Thyroid gland (tissue), 4 donors: ENCODE measurements around the gene TOMM5. TPM values are rescaled to one million over a fixed set of nuclear protein-coding genes. Genes with fewer than 3 reads are reported as not detected.

Source experiments
- DNase-seq, 2 donors: peaks; one replicate each; pipeline ENCODE4 v3.0.0-alpha.2; 2019
- H3K27ac ChIP-seq, 3 donors: fragments of 200-600 bp; sonication (generic); 1 replicate in 2 of 3; 2 replicates in 1 of 3; pipeline ENCODE4 v1.5.1; 2016 to 2019; ENCODE audit warnings: mild to moderate bottlenecking in 1 of 3, moderate library complexity in 1 of 3
- H3K27me3 ChIP-seq: fragments of 200-600 bp; sonication (generic); one replicate; pipeline ENCODE4 v1.5.1; 2019
- H3K36me3 ChIP-seq, 2 donors: fragments of 200-600 bp; sonication (generic); one replicate each; pipeline ENCODE4 v1.5.1; 2016 to 2019
- H3K4me1 ChIP-seq, 2 donors: fragments of 200-600 bp; sonication (generic); one replicate each; pipeline ENCODE4 v1.5.1; 2017 to 2019
- H3K4me3 ChIP-seq, 3 donors: fragments of 200-600 bp; sonication (generic); replicated peaks in 1 of 3; 1 replicate in 2 of 3; 2 replicates in 1 of 3; pipeline ENCODE4 v1.5.1; 2016; ENCODE audit warnings: mild to moderate bottlenecking in 1 of 3
- H3K9me3 ChIP-seq: fragments of 200-600 bp; sonication (generic); one replicate; pipeline ENCODE4 v1.5.1; 2017
- CTCF ChIP-seq, 6 experiments: fragments of 200-600 bp in 3 of 6; fragments of 450-650 bp in 3 of 6; sonication (generic) in 3 of 6; IDR thresholded peaks; one replicate each; pipeline ENCODE4 v1.5.1; 2016 to 2019; ENCODE audit warnings: antibody characterized with exemption in 6 of 6, mild to moderate bottlenecking in 2 of 6, inconsistent platforms in 1 of 6, moderate library complexity in 1 of 6
- POLR2A ChIP-seq, 2 donors: fragments of 450-650 bp; IDR thresholded peaks; one replicate each; pipeline ENCODE4 v1.6.1; 2017; ENCODE audit warnings: antibody characterized with exemption in 2 of 2, mild to moderate bottlenecking in 2 of 2, moderate library complexity in 1 of 2
- WGBS, 2 donors: methylation state at CpG; one replicate each; pipeline ENCODE4 v1.1.5; 2017; 5-methylcytosine and 5-hydroxymethylcytosine counted together
- intact Hi-C: fragments of 100-400 bp; cut with DNase I; formaldehyde crosslinking; loops from one replicate; pipeline ENCODE4 v1.15.1; 2023
- total RNA-seq, 4 donors: library from RNA; depleted of rRNA; stranded (reverse); fragments of >200 nt; gene quantifications; one replicate each; pipeline ENCODE4 v1.2.3, GENCODE V29; 2016

Gene TOMM5
- total RNA-seq, 4 donors from 2014 or later = 56.7 to 110 (median 85.0) TPM

DNA sequence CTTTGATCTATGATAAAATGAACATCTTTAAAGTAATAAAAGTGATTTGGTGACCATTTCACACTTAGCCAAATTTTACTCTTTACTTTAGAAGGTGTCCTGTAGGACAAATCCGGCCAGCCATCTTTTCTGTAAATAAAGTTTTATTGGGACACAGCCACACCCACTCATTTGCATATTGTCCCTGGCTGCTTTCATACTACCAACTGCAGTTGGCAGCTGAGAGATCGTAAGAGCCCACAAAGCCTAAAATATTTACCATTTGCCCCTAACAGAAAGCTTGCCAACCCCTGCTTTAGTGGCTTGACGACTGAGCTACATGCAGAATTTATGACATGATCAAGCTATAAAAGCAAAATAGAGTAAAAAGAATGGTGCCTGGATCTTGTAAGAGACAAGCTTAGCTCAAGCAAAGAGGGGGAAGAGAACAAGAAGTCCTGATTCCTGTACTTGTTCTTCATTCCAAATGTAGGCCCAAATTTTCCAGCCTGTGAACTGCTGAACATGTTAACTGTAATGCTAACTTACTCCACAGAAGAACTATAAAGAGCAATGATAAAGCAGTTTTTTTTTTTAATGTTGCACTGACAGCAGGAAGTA is 8.8 kb downstream of the TOMM5 start:
- Histone ChIP-seq H3K36me3 (peaks cover 8 to 22% of the 10 kb centered on the region in 2 donors), H3K27me3 (no peaks in the 10 kb centered on the region), H3K27ac (no peak overlapping the region), H3K9me3 (no peaks in the 10 kb centered on the region), H3K4me3 (no peak overlapping the region), H3K4me1 (peaks cover 6 to 24% of the 10 kb centered on the region in 2 donors)
- WGBS, 2 donors = 95 to 99% methylated on average over 3 of the region's 3 CpGs
- TF ChIP-seq POLR2A (IDR thresholded peaks at IDR 0.05) (no peak), CTCF (IDR thresholded peaks at IDR 0.05) (no peak)
- DNase-seq = no peak
- intact Hi-C loops = loop anchor here (10.0 kb wide), 1 partner anchor 71 kb away; the partner anchor contains the start of gene FRMPD1

- WGBS, 2 donors = 66 to 70% methylated on average over 6 of the region's 6 CpGs
- H3K4me1 ChIP-seq = peaks cover 6 to 24% of the 10 kb centered on the region in 2 donors
- peak overlapping the region in 1 of 3 donors; percentile 41 for H3K27ac ChIP-seq
- H3K27me3 ChIP-seq = no peaks in the 10 kb centered on the region
- no peak overlapping the region for H3K4me3 ChIP-seq
- peaks cover 8 to 16% of the 10 kb centered on the region in 2 donors for H3K36me3 ChIP-seq
- no peak for DNase-seq
- no peak for TF ChIP-seq POLR2A (IDR thresholded peaks at IDR 0.05)
- TF ChIP-seq CTCF (IDR thresholded peaks at IDR 0.05) = peak; percentile 37 to 76 (median 67)
- no peaks in the 10 kb centered on the region for H3K9me3 ChIP-seq
- intact Hi-C loops = loop anchor here (10.0 kb wide), 1 partner anchor 72 kb away; the partner anchor contains the start of gene FRMPD1
Observed at GRCh38 chr9:37582548-37583157, 9.7 kb downstream of the TOMM5 start.

- peak; percentile 72 to 74 for DNase-seq
- peak within 1 kb of the TSS in 2 of 3 donors; percentile 68 to 70 for H3K27ac ChIP-seq
- WGBS, 2 donors = 1 to 2% methylated on average over 8 to 15 of the region's 81 CpGs
- H3K9me3 ChIP-seq = no peaks in the 10 kb centered on the region
- peaks cover 5 to 28% of the 10 kb centered on the region in 2 donors for H3K4me1 ChIP-seq
- TF ChIP-seq CTCF (IDR thresholded peaks at IDR 0.05) (peak in 1 of 6 experiments; percentile 4), POLR2A (IDR thresholded peaks at IDR 0.05) (peak in 1 of 2 donors; percentile 69)
- intact Hi-C loops = no loop called here
- no peaks in the 10 kb centered on the region for H3K36me3 ChIP-seq
- peak within 1 kb of the TSS; percentile 54 to 67 (median 57) for H3K4me3 ChIP-seq
- no peaks in the 10 kb centered on the region for H3K27me3 ChIP-seq
Observed at GRCh38 chr9:37575921-37576721, 16.3 kb downstream of the TOMM5 start, which contains the start of gene FBXO10. TSS of gene FBXO10 (minus strand) at chr9:37576380. CDS start at chr9:37541768, 34,612 bp downstream.

GRCh38 chr9:37575511-37575914 is 16.9 kb downstream of the TOMM5 start:
- intact Hi-C loops = no loop called here
- Histone ChIP-seq H3K9me3 (no peaks in the 10 kb centered on the region), H3K27me3 (no peaks in the 10 kb centered on the region), H3K27ac (peak overlapping the region in 2 of 3 donors; percentile 68 to 70), H3K4me1 (peaks cover 5 to 22% of the 10 kb centered on the region in 2 donors), H3K4me3 (peak overlapping the region; percentile 54 to 67 (median 57)), H3K36me3 (no peaks in the 10 kb centered on the region)
- WGBS, 2 donors = 7 to 11% methylated on average over 5 of the region's 5 CpGs
- TF ChIP-seq POLR2A (IDR thresholded peaks at IDR 0.05) (no peak), CTCF (IDR thresholded peaks at IDR 0.05) (no peak)
- DNase-seq = no peak
